ENCODE results near the gene BASP1. TPM values are rescaled to one million over a fixed set of nuclear protein-coding genes. Genes with fewer than 3 reads are reported as not detected.

BASP1 gene
- total RNA-seq, 6 donors from 2014 or later, result 19.8 to 78.7 (median 32.9) TPM

GRCh38 chr5:17239953-17240352, 22.5 kb downstream of the BASP1 start:
- Histone ChIP-seq H3K27me3 (no peaks in the 10 kb centered on the region), H3K9me3 (no peaks in the 10 kb centered on the region), H3K4me3 (no peak overlapping the region), H3K4me1 (no peaks in the 10 kb centered on the region), H3K36me3 (no peaks in the 10 kb centered on the region), H3K27ac (no peak overlapping the region)
- TF ChIP-seq POLR2A (IDR thresholded peaks at IDR 0.05), result no peak
- no peak for TF ChIP-seq POLR2AphosphoS5 (IDR thresholded peaks at IDR 0.05)
- no peak for TF ChIP-seq EP300 (IDR thresholded peaks at IDR 0.05)
- no peak for TF ChIP-seq CTCF (IDR thresholded peaks at IDR 0.05)
- DNase-seq (no peak), ATAC-seq (ENCODE audit: low FRiP score in 2 of 2) (no peak)
- WGBS, 2 donors, result 88 to 93% methylated on average over 6 of the region's 6 CpGs

- TF ChIP-seq CTCF (IDR thresholded peaks at IDR 0.05), result no peak
- TF ChIP-seq POLR2A (IDR thresholded peaks at IDR 0.05), result no peak
- TF ChIP-seq EP300 (IDR thresholded peaks at IDR 0.05), result no peak
- no peak for TF ChIP-seq POLR2AphosphoS5 (IDR thresholded peaks at IDR 0.05)
- Histone ChIP-seq H3K36me3 (no peaks in the 10 kb centered on the region), H3K4me3 (no peak overlapping the region), H3K27ac (no peak overlapping the region), H3K9me3 (no peaks in the 10 kb centered on the region), H3K4me1 (no peaks in the 10 kb centered on the region), H3K27me3 (no peaks in the 10 kb centered on the region)
- ATAC-seq (ENCODE audit: low FRiP score in 2 of 2), result no peak
- no peak for DNase-seq
- 100% methylated on average over 1 of the region's 1 CpG for WGBS, 2 donors
Measured at GRCh38 chr5:17240487-17240886, 23.1 kb downstream of the BASP1 start.

- no peak overlapping the region for H3K27ac ChIP-seq
Measured at GRCh38 chr5:17241635-17242034, 24.2 kb downstream of the BASP1 start.

GRCh38 chr5:17243287-17244063, 26.0 kb downstream of the BASP1 start:
- ATAC-seq (ENCODE audit: low FRiP score in 2 of 2), result no peak
- 90% methylated on average over 12 of the region's 12 CpGs for WGBS, 2 donors
- Histone ChIP-seq H3K4me1 (no peaks in the 10 kb centered on the region), H3K27ac (no peak overlapping the region), H3K27me3 (no peaks in the 10 kb centered on the region), H3K4me3 (no peak overlapping the region), H3K9me3 (no peaks in the 10 kb centered on the region), H3K36me3 (no peaks in the 10 kb centered on the region)
- TF ChIP-seq EP300 (IDR thresholded peaks at IDR 0.05), result no peak
- no peak for TF ChIP-seq POLR2AphosphoS5 (IDR thresholded peaks at IDR 0.05)
- TF ChIP-seq POLR2A (IDR thresholded peaks at IDR 0.05), result no peak
- TF ChIP-seq CTCF (IDR thresholded peaks at IDR 0.05), result no peak
- DNase-seq, result no peak

More at GRCh38 chr5:17241635-17242034, 24.2 kb downstream of the BASP1 start:
- DNase-seq (no peak), ATAC-seq (ENCODE audit: low FRiP score in 2 of 2) (no peak)
- Histone ChIP-seq H3K4me1 (no peaks in the 10 kb centered on the region), H3K4me3 (no peak overlapping the region), H3K36me3 (no peaks in the 10 kb centered on the region), H3K27me3 (no peaks in the 10 kb centered on the region), H3K9me3 (no peaks in the 10 kb centered on the region)
- no peak for TF ChIP-seq EP300 (IDR thresholded peaks at IDR 0.05)
- no peak for TF ChIP-seq CTCF (IDR thresholded peaks at IDR 0.05)
- TF ChIP-seq POLR2AphosphoS5 (IDR thresholded peaks at IDR 0.05), result no peak
- no peak for TF ChIP-seq POLR2A (IDR thresholded peaks at IDR 0.05)
- 68 to 78% methylated on average over 7 of the region's 7 CpGs for WGBS, 2 donors
